Measurements from ENCODE around the gene SYCN.

The SYCN gene

GRCh38 chr19:39154629-39155100 lies 49.4 kb downstream of the SYCN start:
- TF ChIP-seq, protein P1, sequence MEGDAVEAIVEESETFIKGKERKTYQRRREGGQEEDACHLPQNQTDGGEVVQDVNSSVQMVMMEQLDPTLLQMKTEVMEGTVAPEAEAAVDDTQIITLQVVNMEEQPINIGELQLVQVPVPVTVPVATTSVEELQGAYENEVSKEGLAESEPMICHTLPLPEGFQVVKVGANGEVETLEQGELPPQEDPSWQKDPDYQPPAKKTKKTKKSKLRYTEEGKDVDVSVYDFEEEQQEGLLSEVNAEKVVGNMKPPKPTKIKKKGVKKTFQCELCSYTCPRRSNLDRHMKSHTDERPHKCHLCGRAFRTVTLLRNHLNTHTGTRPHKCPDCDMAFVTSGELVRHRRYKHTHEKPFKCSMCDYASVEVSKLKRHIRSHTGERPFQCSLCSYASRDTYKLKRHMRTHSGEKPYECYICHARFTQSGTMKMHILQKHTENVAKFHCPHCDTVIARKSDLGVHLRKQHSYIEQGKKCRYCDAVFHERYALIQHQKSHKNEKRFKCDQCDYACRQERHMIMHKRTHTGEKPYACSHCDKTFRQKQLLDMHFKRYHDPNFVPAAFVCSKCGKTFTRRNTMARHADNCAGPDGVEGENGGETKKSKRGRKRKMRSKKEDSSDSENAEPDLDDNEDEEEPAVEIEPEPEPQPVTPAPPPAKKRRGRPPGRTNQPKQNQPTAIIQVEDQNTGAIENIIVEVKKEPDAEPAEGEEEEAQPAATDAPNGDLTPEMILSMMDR (IDR thresholded peaks at IDR 0.05; ENCODE audit: low read depth, low read length, missing control alignments) = no peak
- no peak for DNase-seq (ENCODE audit: extremely low read depth, low read depth)
- no peak overlapping the region for H3K4me3 ChIP-seq (replicated peaks; ENCODE audit: low read depth, low read length)

- no peak overlapping the region for H3K4me3 ChIP-seq (replicated peaks; ENCODE audit: low read depth, low read length)
Observed at GRCh38 chr19:39154100-39154628, 49.9 kb downstream of the SYCN start.

More at GRCh38 chr19:39154100-39154628, 49.9 kb downstream of the SYCN start:
- TF ChIP-seq, protein P1 (IDR thresholded peaks at IDR 0.05; ENCODE audit: low read depth, low read length, missing control alignments) = no peak
- no peak for DNase-seq (ENCODE audit: extremely low read depth, low read depth)
